Calu3 (cell line): ENCODE measurements around the gene SLC24A3. TPM values are rescaled to one million over a fixed set of nuclear protein-coding genes. Genes with fewer than 3 reads are reported as not detected.

ENCODE experiments used
- BruUV-seq: library from RNA; stranded (reverse); fragments of 400-500 nt; replicated peaks from 2 replicates; lab custom pipeline; 2021; lab: Mats Ljungman, UMichigan
- CTCF ChIA-PET: fragments of 300-600 bp; sonication (Branson Sonifier 250); formaldehyde crosslinking; loops from one replicate; lab custom pipeline; 2022; ENCODE audit warnings: antibody characterized with exemption; lab: Charles Lee
- DNase-seq: peaks from one replicate; pipeline ENCODE4 v3.0.0; 2022
- H3K27ac Mint-ChIP-seq: one replicate; pipeline ENCODE4 v1.8.0; 2022; ENCODE audit warnings: mixed read lengths; ENCODE audit not compliant: unreplicated experiment
- H3K27me3 Mint-ChIP-seq: one replicate; pipeline ENCODE4 v1.8.0; 2022; ENCODE audit warnings: mixed read lengths; ENCODE audit not compliant: unreplicated experiment
- H3K36me3 Mint-ChIP-seq: one replicate; pipeline ENCODE4 v1.8.0; 2022; ENCODE audit warnings: mild to moderate bottlenecking, moderate library complexity, mixed read lengths; ENCODE audit not compliant: insufficient read depth, unreplicated experiment
- H3K4me1 Mint-ChIP-seq: one replicate; pipeline ENCODE4 v1.8.0; 2022; ENCODE audit warnings: mild to moderate bottlenecking, low read depth, mixed read lengths; ENCODE audit not compliant: unreplicated experiment
- H3K4me3 Mint-ChIP-seq: one replicate; pipeline ENCODE4 v1.8.0; 2022; ENCODE audit warnings: mild to moderate bottlenecking, low read depth, moderate library complexity, mixed read lengths; ENCODE audit not compliant: unreplicated experiment
- H3K9me3 Mint-ChIP-seq: one replicate; pipeline ENCODE4 v1.8.0; 2022; ENCODE audit warnings: low read depth, mixed read lengths; ENCODE audit not compliant: unreplicated experiment
- CTCF ChIP-seq: fragments of 200-600 bp; IDR thresholded peaks from one replicate; pipeline ENCODE4 v1.8.0; 2022; ENCODE audit warnings: antibody characterized with exemption; ENCODE audit not compliant: unreplicated experiment
- intact Hi-C: fragments of 100-400 bp; cut with micrococcal nuclease; formaldehyde crosslinking; loops from one replicate; pipeline ENCODE4 v1.10.0; 2022; ENCODE audit not compliant: unreplicated experiment
- total RNA-seq: library from RNA; stranded (reverse); gene quantifications from 2 replicates; pipeline ENCODE4 v1.2.3, GENCODE V29; 2022

SLC24A3 gene
- total RNA-seq, 1 experiment from 2014 or later: not detected

DNA sequence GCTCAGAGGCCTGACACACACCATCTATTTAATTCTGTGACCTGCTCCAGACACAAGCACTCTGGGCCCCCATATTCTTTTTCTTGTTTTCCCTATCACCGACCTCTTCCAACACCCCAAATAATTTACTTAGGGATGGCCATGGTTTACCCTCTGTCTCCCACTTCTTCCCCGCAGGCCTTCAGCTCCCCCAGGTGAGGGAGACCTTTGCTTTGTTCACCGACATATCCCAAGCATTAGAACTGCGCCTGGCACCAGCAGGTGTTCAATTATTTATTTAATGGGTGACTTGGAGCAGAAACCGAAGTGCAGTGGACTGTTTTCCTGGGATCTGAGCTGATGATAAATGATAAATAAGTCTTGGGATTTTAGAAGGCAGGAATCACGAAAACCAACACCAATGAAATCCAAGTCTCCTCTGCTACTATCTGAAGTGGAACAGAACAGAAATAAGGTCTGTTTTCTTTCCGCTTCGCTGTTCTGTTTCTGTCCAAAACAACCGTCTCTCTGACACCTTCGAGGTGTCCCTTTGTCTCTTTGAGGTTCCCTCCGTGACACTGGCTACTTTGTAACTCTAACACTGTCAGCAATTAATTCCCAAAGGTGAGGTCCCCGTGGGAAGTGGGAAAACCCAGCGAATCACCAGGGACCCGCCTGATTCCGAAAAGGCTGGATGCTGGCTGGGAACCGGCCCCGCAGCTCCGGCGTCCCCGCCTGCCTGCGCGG lies 544.5 kb downstream of the SLC24A3 start:
- peak overlapping the region; percentile 72 for H3K4me3 Mint-ChIP-seq
- no peaks in the 10 kb centered on the region for H3K27me3 Mint-ChIP-seq
- no TSS peak for BruUV-seq
- H3K36me3 Mint-ChIP-seq: peaks cover 18% of the 10 kb centered on the region
- CTCF ChIA-PET: no interaction called here
- intact Hi-C loops: no loop called here
- TF ChIP-seq CTCF: no peak
- no peak overlapping the region for H3K27ac Mint-ChIP-seq
- no peaks in the 10 kb centered on the region for H3K9me3 Mint-ChIP-seq
- H3K4me1 Mint-ChIP-seq: peaks cover 12% of the 10 kb centered on the region
- DNase-seq: no peak

DNA sequence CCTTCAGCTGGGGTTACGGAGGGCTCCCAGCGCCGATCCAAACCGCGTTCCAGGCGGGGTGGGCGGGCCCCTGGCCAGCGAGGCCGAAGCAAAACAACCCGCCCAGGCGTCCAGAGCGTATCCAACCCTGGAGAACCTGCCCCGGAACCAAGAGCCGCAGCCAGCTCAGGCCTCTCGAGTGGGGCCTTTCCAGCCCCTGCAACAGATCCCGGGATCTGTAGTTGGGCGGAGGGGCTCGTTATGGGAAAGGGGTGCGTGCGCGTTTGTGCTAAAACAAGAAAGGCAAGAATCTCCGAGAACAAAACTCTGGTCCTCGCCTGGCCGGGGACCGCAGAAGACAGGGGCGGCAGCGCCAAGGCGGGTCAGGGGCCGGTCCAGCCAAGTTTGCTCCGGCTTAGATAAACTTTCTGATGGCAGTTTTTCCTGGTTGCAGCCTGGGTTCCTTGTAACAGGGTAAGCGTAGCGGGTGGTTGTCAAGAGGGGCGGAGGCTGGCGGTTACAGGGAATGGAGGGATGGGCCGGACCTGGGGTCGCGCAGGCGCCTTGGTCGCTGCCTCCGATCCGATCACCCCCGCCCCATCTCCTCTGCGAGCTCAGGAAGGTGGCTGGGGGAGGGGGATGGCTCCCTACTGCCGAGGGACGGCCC lies 545.2 kb downstream of the SLC24A3 start:
- CTCF ChIA-PET: interaction anchor here (0.6 kb wide), 1 partner anchor 312 kb away, joined by 5 read pairs; no protein-coding TSS in a partner anchor
- Mint-ChIP-seq H3K27ac (no peak overlapping the region), H3K9me3 (no peaks in the 10 kb centered on the region), H3K4me1 (peaks cover 10% of the 10 kb centered on the region), H3K36me3 (peaks cover 18% of the 10 kb centered on the region), H3K27me3 (no peaks in the 10 kb centered on the region), H3K4me3 (peak overlapping the region; percentile 72)
- TF ChIP-seq CTCF: no peak
- intact Hi-C loops: no loop called here
- BruUV-seq: no TSS peak
- DNase-seq: peak; percentile 64

GRCh38 chr20:19758133-19758500 lies 545.7 kb downstream of the SLC24A3 start, which contains the start of gene RIN2:
TSS of gene RIN2 (plus strand) at chr20:19758258. CDS start at chr20:19889602, 131,344 bp downstream.
- intact Hi-C loops: no loop called here
- no TSS peak for BruUV-seq
- H3K36me3 Mint-ChIP-seq: peaks cover 18% of the 10 kb centered on the region
- no peak for DNase-seq
- H3K4me1 Mint-ChIP-seq: peaks cover 10% of the 10 kb centered on the region
- no peak within 1 kb of the TSS for H3K27ac Mint-ChIP-seq
- no peak for TF ChIP-seq CTCF
- no peaks in the 10 kb centered on the region for H3K9me3 Mint-ChIP-seq
- peak within 1 kb of the TSS; percentile 72 for H3K4me3 Mint-ChIP-seq
- H3K27me3 Mint-ChIP-seq: no peaks in the 10 kb centered on the region
- CTCF ChIA-PET: interaction anchor here (0.6 kb wide), 2 partner anchors 128 to 312 kb away, joined by 4 to 5 read pairs; no protein-coding TSS in a partner anchor

DNA sequence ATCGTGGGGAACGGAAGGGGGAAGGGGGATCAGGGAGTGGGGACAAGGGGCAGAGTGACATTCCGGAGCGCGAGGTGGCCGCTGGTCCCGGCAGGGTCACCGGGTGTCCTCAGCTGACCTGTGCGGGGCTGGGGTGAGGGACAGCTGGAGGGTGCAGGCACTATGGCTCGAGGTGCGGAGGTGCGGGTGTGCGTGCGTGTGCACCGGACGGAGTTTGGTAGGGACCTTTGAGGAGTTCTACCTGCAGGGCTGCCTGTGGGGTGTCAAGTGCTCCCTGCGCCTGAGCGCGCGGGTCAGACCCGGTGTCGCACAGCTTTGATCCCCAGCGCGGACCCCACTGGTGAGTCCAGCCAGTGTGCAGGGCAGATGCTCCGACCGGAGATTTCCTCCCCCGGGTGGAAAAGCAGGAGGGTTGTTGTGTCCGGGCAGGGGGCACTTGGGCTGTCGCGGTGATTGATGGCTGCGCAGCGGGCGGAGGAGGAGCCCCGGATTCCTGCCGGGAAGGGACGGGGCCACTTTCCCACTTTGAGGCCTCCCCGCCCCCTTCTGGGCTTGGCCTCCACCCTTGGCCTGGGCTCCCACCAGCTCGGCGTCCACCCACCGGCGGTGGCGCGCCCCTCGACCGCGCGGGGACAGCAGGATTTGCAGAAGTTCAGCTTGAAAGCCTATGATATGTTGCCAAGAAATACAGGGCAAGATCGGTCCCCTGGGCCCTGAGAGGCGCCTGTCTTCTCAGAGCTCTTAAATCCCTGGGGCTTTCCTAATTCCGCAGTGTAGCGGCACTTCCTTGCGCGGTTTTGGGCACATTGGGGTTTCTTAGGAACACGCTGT lies 546.3 kb downstream of the SLC24A3 start:
- CTCF ChIA-PET: interaction anchor here (0.6 to 1.0 kb wide), 2 partner anchors 10 to 127 kb away, joined by 3 to 4 read pairs; no protein-coding TSS in a partner anchor
- Mint-ChIP-seq H3K27ac (no peak overlapping the region), H3K4me3 (peak overlapping the region; percentile 72), H3K36me3 (peaks cover 18% of the 10 kb centered on the region), H3K9me3 (no peaks in the 10 kb centered on the region), H3K4me1 (peaks cover 10% of the 10 kb centered on the region), H3K27me3 (no peaks in the 10 kb centered on the region)
- no peak for DNase-seq
- intact Hi-C loops: no loop called here
- TF ChIP-seq CTCF: no peak
- no TSS peak for BruUV-seq
